HepG2 (cell line): ENCODE data around the gene APOC3. TPM values are rescaled to one million over a fixed set of nuclear protein-coding genes. Genes with fewer than 3 reads are reported as not detected.

ENCODE experiments used
- AKNA ChIP-seq: sonication (generic); formaldehyde crosslinking; IDR thresholded peaks from 2 replicates; pipeline ENCODE4 v1.4.0; 2020; ENCODE audit warnings: missing genetic modification reagents, borderline replicate concordance
- ARNT2 ChIP-seq: sonication (generic); formaldehyde crosslinking; IDR thresholded peaks from 2 replicates; pipeline ENCODE4 v1.8.0; 2022; ENCODE audit warnings: mild to moderate bottlenecking, low read depth, missing genetic modification reagents, moderate library complexity
- FOXO1 ChIP-seq: sonication (generic); formaldehyde crosslinking; IDR thresholded peaks from 2 replicates; pipeline ENCODE4 v1.4.0; 2020; ENCODE audit warnings: missing genetic modification reagents
- MTA1 ChIP-seq: sonication (generic); formaldehyde crosslinking; IDR thresholded peaks from 2 replicates; pipeline ENCODE4 v1.4.0; 2020; ENCODE audit warnings: missing genetic modification reagents, mild to moderate bottlenecking, borderline replicate concordance
- NFIB ChIP-seq: sonication (generic); formaldehyde crosslinking; IDR thresholded peaks from 2 replicates; pipeline ENCODE4 v1.9.0; 2021; ENCODE audit warnings: missing genetic modification reagents, mild to moderate bottlenecking, borderline replicate concordance
- PATZ1 ChIP-seq: sonication (generic); formaldehyde crosslinking; IDR thresholded peaks from 2 replicates; pipeline ENCODE4 v1.4.0; 2020; ENCODE audit warnings: missing genetic modification reagents
- RCOR2 ChIP-seq: IDR thresholded peaks from 2 replicates; pipeline ENCODE4 v1.6.1; 2016; ENCODE audit warnings: missing biosample characterization, missing genetic modification reagents
- ZBTB34 ChIP-seq: sonication (generic); formaldehyde crosslinking; IDR thresholded peaks from 2 replicates; pipeline ENCODE4 v1.8.0; 2022; ENCODE audit warnings: mild to moderate bottlenecking, missing genetic modification reagents
- ZBTB43 ChIP-seq: sonication (generic); formaldehyde crosslinking; conservative IDR thresholded peaks from 2 replicates; pipeline ENCODE4 v1.4.0; 2020; ENCODE audit warnings: missing genetic modification reagents
- ZNF253 ChIP-seq: sonication (generic); formaldehyde crosslinking; IDR thresholded peaks from 2 replicates; pipeline ENCODE4 v1.8.0; 2022; ENCODE audit warnings: mild to moderate bottlenecking, missing genetic modification reagents, borderline replicate concordance
- ZNF446 ChIP-seq: sonication (generic); formaldehyde crosslinking; IDR thresholded peaks from 2 replicates; pipeline ENCODE4 v1.5.0; 2020; ENCODE audit warnings: mild to moderate bottlenecking, missing genetic modification reagents
- ZNF574 ChIP-seq: sonication (generic); formaldehyde crosslinking; IDR thresholded peaks from 2 replicates; pipeline ENCODE4 v1.4.0; 2020; ENCODE audit warnings: missing genetic modification reagents
- polyA plus RNA-seq, 8 experiments: library from polyadenylated mRNA; depleted of rRNA in 3 of 8; stranded (reverse) in 7 of 8; unstranded in 1 of 8; fragments of >200 nt; fragmentation: Illumina TruSeq in 4 of 8; extraction: Trizol in 4 of 8; gene quantifications; 2 replicates each; pipeline versions ENCODE4 v1.2.1 to v1.2.3, GENCODE V29; 2011 to 2016; ENCODE audit warnings: low read depth in 4 of 8, missing spikeins in 1 of 8, mixed read lengths in 1 of 8; ENCODE audit not compliant: insufficient read depth in 1 of 8
- total RNA-seq, 5 experiments: library from RNA; depleted of rRNA; stranded (reverse); fragments of >200 nt; fragmentation: Illumina TruSeq; extraction: Trizol; gene quantifications; 2 replicates each; pipeline ENCODE4 v1.2.3, GENCODE V29; 2016; ENCODE audit warnings: low read depth in 1 of 5

The APOC3 gene
- total and polyA plus RNA-seq, 2 of the 13 experiments (the other 11 are each of a cell fraction or from before 2014, with no cell fraction given) = 314 to 687 TPM

- no peak for TF ChIP-seq AKNA (CRISPR knock-in tag)
- TF ChIP-seq MTA1 (CRISPR knock-in tag) = no peak
- TF ChIP-seq ZBTB34 (CRISPR knock-in tag) = no peak
- no peak for TF ChIP-seq NFIB (CRISPR knock-in tag)
- TF ChIP-seq ZNF574 (CRISPR knock-in tag) = no peak
- peak; percentile 67; the same call in 1 of the 2 replicates for TF ChIP-seq RCOR2
- TF ChIP-seq FOXO1 = peak; percentile 30; the same call in 1 of the 2 replicates
- peak; percentile 12; the same call in 1 of the 2 replicates for TF ChIP-seq ZNF446 (CRISPR knock-in tag)
- TF ChIP-seq ARNT2 = no peak
- TF ChIP-seq ZNF253 = no peak
- no peak for TF ChIP-seq ZBTB43 (CRISPR knock-in tag)
- TF ChIP-seq PATZ1 (CRISPR knock-in tag) = peak; percentile 49; the same call in 1 of the 2 replicates
Observed at GRCh38 chr11:116825854-116826750, 3.6 kb upstream of the APOC3 start (continued).
